ENCODE measurements around the gene DES. TPM values are rescaled to one million over a fixed set of nuclear protein-coding genes. Genes with fewer than 3 reads are reported as not detected.

The DES gene
- total RNA-seq, 1 experiment from 2014 or later: not detected

GRCh38 chr2:219452361-219453317 is 34.5 kb downstream of the DES start:
- no peak overlapping the region for H3K4me3 Mint-ChIP-seq (ENCODE audit: low read depth, unreplicated experiment)
- no TSS peak for BruUV-seq (replicated peaks)
- intact Hi-C loops (cut with micrococcal nuclease; ENCODE audit: unreplicated experiment): no loop called here
- peak overlapping the region; percentile 10 for H3K27ac Mint-ChIP-seq (ENCODE audit: unreplicated experiment)
- H3K36me3 Mint-ChIP-seq (ENCODE audit: insufficient read depth, unreplicated experiment): peaks cover 4% of the 10 kb centered on the region
- H3K9me3 Mint-ChIP-seq (ENCODE audit: low read depth, unreplicated experiment): no peaks in the 10 kb centered on the region
- TF ChIP-seq, protein P1, sequence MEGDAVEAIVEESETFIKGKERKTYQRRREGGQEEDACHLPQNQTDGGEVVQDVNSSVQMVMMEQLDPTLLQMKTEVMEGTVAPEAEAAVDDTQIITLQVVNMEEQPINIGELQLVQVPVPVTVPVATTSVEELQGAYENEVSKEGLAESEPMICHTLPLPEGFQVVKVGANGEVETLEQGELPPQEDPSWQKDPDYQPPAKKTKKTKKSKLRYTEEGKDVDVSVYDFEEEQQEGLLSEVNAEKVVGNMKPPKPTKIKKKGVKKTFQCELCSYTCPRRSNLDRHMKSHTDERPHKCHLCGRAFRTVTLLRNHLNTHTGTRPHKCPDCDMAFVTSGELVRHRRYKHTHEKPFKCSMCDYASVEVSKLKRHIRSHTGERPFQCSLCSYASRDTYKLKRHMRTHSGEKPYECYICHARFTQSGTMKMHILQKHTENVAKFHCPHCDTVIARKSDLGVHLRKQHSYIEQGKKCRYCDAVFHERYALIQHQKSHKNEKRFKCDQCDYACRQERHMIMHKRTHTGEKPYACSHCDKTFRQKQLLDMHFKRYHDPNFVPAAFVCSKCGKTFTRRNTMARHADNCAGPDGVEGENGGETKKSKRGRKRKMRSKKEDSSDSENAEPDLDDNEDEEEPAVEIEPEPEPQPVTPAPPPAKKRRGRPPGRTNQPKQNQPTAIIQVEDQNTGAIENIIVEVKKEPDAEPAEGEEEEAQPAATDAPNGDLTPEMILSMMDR (IDR thresholded peaks at IDR 0.05; ENCODE audit: unreplicated experiment): no peak
- CTCF ChIA-PET: interaction anchor here (0.5 to 1.8 kb wide), 7 partner anchors 10 to 237 kb away, joined by 3 to 4 read pairs (median 4); partner anchors contain the start of gene DNPEP
- peaks cover 20% of the 10 kb centered on the region for H3K4me1 Mint-ChIP-seq (ENCODE audit: low read depth, unreplicated experiment)
- DNase-seq: peak; percentile 59
- H3K27me3 Mint-ChIP-seq (ENCODE audit: unreplicated experiment): no peaks in the 10 kb centered on the region

- peaks cover 27% of the 10 kb centered on the region for H3K4me1 Mint-ChIP-seq (ENCODE audit: low read depth, unreplicated experiment)
Measured at GRCh38 chr2:219453671-219454590, 35.8 kb downstream of the DES start.

DNA sequence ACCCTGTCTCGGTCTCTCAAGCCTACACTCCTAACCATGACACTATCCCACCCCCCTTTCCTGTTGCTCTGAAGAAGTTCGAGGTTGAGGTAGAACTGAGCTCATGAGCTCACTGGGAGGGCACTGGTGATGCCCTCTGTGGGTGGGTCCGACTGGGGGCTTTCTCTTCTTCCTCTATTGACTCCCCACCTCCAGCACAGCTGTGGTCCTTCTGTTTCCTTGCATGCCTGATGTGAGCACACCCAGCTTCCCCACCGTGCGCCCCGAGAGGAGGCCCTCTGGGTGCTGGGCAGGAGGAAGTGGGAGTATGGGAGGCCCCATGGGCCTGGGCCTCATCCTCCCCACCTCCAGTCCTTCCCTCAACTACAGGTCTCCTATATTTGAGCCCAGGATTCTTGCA is 37.4 kb downstream of the DES start:
- Mint-ChIP-seq H3K36me3 (ENCODE audit: insufficient read depth, unreplicated experiment) (no peaks in the 10 kb centered on the region), H3K27me3 (ENCODE audit: unreplicated experiment) (no peaks in the 10 kb centered on the region), H3K4me1 (ENCODE audit: low read depth, unreplicated experiment) (peaks cover 27% of the 10 kb centered on the region), H3K27ac (ENCODE audit: unreplicated experiment) (no peak overlapping the region), H3K4me3 (ENCODE audit: low read depth, unreplicated experiment) (no peak overlapping the region), H3K9me3 (ENCODE audit: low read depth, unreplicated experiment) (no peaks in the 10 kb centered on the region)
- intact Hi-C loops (cut with micrococcal nuclease; ENCODE audit: unreplicated experiment): no loop called here
- CTCF ChIA-PET: no interaction called here
- no TSS peak for BruUV-seq (replicated peaks)
- no peak for DNase-seq
- TF ChIP-seq, protein P1 (IDR thresholded peaks at IDR 0.05; ENCODE audit: unreplicated experiment): no peak

More at GRCh38 chr2:219453671-219454590, 35.8 kb downstream of the DES start:
- TF ChIP-seq, protein P1 (IDR thresholded peaks at IDR 0.05; ENCODE audit: unreplicated experiment): no peak
- BruUV-seq (replicated peaks): no TSS peak
- H3K27me3 Mint-ChIP-seq (ENCODE audit: unreplicated experiment): no peaks in the 10 kb centered on the region
- CTCF ChIA-PET: interaction anchor here (0.9 to 1.8 kb wide), 3 partner anchors 22 to 76 kb away, joined by 3 to 4 read pairs (median 4); no protein-coding TSS in a partner anchor
- peaks cover 4% of the 10 kb centered on the region for H3K36me3 Mint-ChIP-seq (ENCODE audit: insufficient read depth, unreplicated experiment)
- no peak overlapping the region for H3K4me3 Mint-ChIP-seq (ENCODE audit: low read depth, unreplicated experiment)
- no peaks in the 10 kb centered on the region for H3K9me3 Mint-ChIP-seq (ENCODE audit: low read depth, unreplicated experiment)
- DNase-seq: no peak
- peak overlapping the region; percentile 10 for H3K27ac Mint-ChIP-seq (ENCODE audit: unreplicated experiment)
- intact Hi-C loops (cut with micrococcal nuclease; ENCODE audit: unreplicated experiment): no loop called here

DNA sequence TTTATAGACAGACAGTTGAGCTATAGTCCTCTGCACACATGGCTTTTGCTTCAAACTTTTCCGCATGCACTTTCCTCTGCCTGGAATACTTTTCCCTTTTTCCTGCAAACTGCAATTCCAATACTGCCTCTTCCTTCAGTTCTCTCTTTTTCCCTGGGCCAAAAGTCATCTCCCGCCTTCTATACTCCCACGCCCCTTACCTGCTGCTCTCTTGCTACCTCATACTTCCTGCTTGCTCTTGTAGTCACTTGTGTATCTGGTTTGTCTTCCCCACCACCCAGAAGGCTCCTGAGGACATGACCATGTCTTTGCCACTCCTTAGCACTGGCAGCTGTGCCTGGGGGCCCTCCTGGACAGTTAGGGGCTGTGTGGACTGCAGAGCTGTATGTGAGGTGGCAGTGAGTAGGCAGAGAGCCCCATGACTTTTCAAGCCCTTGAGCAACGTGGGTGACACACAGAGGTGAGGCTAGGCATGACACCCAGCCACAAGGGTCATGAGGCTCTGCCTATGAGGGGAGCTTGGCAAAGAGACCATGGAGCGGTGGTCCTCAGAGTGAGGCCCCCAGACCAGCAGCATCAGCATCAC is 39.7 kb downstream of the DES start:
- Mint-ChIP-seq H3K27me3 (ENCODE audit: unreplicated experiment) (no peaks in the 10 kb centered on the region), H3K9me3 (ENCODE audit: low read depth, unreplicated experiment) (no peaks in the 10 kb centered on the region), H3K4me3 (ENCODE audit: low read depth, unreplicated experiment) (no peak overlapping the region), H3K27ac (ENCODE audit: unreplicated experiment) (no peak overlapping the region), H3K4me1 (ENCODE audit: low read depth, unreplicated experiment) (peaks cover 19% of the 10 kb centered on the region), H3K36me3 (ENCODE audit: insufficient read depth, unreplicated experiment) (no peaks in the 10 kb centered on the region)
- BruUV-seq (replicated peaks): no TSS peak
- DNase-seq: no peak
- intact Hi-C loops (cut with micrococcal nuclease; ENCODE audit: unreplicated experiment): no loop called here
- TF ChIP-seq, protein P1 (IDR thresholded peaks at IDR 0.05; ENCODE audit: unreplicated experiment): no peak
- CTCF ChIA-PET: interaction anchor here (0.8 to 1.3 kb wide), 3 partner anchors 8 to 38 kb away, joined by 3 to 5 read pairs (median 3); no protein-coding TSS in a partner anchor
